NCI-H2227 treated with DMSO at 0.1 percent for 48 hours (cell line): ENCODE measurements around the gene PARN.
"Not testable (repeated sequence)": the region's sequence is repeated elsewhere in the genome, so short reads cannot be mapped to it uniquely, and the experiment has no call there.

ENCODE experiments used
- DNase-seq: peaks from one replicate; lab custom pipeline; 2025; lab: John Stamatoyannopoulos, UW

PARN gene

GRCh38 chr16:14574698-14575415 lies 55.2 kb downstream of the PARN start:
- not testable (repeated sequence) for DNase-seq

- DNase-seq = no peak
Observed at GRCh38 chr16:14572535-14572934, 57.5 kb downstream of the PARN start.

GRCh38 chr16:14569213-14569612 lies 60.8 kb downstream of the PARN start:
- no peak for DNase-seq

GRCh38 chr16:14566599-14566998 lies 63.5 kb downstream of the PARN start:
- no peak for DNase-seq

GRCh38 chr16:14565688-14566025 lies 64.4 kb downstream of the PARN start:
- DNase-seq = no peak

GRCh38 chr16:14564861-14565687 lies 65.0 kb downstream of the PARN start:
- no peak for DNase-seq

GRCh38 chr16:14564323-14564722 lies 65.7 kb downstream of the PARN start:
- no peak for DNase-seq

- peak; percentile 55 for DNase-seq
Observed at GRCh38 chr16:14562691-14563491, 67.2 kb downstream of the PARN start.

GRCh38 chr16:14560523-14560922 lies 69.5 kb downstream of the PARN start:
- no peak for DNase-seq

GRCh38 chr16:14559809-14560241 lies 70.2 kb downstream of the PARN start:
- no peak for DNase-seq

- no peak for DNase-seq
Observed at GRCh38 chr16:14553447-14553846, 76.6 kb downstream of the PARN start.

- peak; percentile 94 for DNase-seq
Observed at GRCh38 chr16:14549789-14550153, 80.3 kb downstream of the PARN start.

- no peak for DNase-seq
Observed at GRCh38 chr16:14548933-14549788, 80.9 kb downstream of the PARN start.

GRCh38 chr16:14545346-14545884 lies 84.6 kb downstream of the PARN start:
- DNase-seq = no peak

GRCh38 chr16:14544846-14545245 lies 85.2 kb downstream of the PARN start:
- not testable (repeated sequence) for DNase-seq

GRCh38 chr16:14539631-14540030 lies 90.4 kb downstream of the PARN start:
- DNase-seq = no peak

GRCh38 chr16:14539156-14539555 lies 90.9 kb downstream of the PARN start:
- no peak for DNase-seq

- no peak for DNase-seq
Observed at GRCh38 chr16:14538604-14539003, 91.5 kb downstream of the PARN start.

- no peak for DNase-seq
Observed at GRCh38 chr16:14531613-14532012, 98.4 kb downstream of the PARN start.

GRCh38 chr16:14531101-14531500 lies 99.0 kb downstream of the PARN start:
- DNase-seq = no peak

GRCh38 chr16:14530046-14530445 lies 100.0 kb downstream of the PARN start:
- DNase-seq = no peak
